NCI-H2227 (cell line): ENCODE data around the gene TSPAN9.

Experiments
- DNase-seq: peaks from one replicate; lab custom pipeline; 2025; ENCODE audit not compliant: unreplicated experiment; lab: John Stamatoyannopoulos, UW

The TSPAN9 gene

DNA sequence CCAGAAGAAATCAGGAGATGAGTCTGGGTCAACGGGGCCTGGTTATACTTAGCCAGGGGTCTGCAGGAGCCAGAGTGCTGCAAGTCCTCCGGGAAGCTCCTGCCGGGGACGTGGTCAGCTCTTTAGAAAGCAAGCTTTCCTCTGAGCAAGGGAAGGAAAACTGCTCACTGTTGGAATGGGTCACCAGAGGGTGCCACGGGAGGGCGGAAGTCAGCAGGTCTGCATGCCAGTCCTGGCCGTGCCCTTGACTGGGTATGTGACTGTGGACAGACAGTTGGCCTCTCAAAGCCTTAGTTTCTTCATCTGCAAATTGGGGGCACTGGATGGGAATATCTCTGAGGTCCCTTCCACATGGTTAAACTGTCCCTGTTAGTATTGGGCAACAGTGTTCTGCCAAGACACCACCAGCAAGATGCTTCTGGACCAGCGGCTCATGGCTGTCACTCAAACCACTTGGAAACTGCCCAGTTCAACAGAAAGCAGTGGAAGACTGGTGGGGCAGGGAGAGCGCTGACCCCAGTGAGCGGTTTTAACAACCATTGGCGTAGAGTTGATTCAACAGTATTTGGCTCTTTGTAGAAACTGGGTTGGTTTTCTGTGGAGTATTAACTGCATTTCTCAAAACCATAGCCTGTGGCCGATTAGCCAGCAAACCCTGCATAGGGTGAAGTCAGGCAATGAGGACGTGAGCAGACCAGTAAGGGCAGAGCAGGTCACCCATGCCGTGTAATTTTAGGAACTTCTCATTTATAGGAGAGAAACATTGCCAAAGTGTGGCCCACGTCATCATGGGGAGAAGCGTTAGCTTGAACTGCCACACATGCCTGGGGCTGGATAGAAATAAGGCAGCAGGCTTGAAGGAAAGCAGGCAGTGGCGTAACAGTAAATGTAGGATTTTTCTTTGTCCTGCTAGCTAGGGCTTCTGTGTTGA, 249.9 kb downstream of the TSPAN9 start:
- no peak for DNase-seq

DNA sequence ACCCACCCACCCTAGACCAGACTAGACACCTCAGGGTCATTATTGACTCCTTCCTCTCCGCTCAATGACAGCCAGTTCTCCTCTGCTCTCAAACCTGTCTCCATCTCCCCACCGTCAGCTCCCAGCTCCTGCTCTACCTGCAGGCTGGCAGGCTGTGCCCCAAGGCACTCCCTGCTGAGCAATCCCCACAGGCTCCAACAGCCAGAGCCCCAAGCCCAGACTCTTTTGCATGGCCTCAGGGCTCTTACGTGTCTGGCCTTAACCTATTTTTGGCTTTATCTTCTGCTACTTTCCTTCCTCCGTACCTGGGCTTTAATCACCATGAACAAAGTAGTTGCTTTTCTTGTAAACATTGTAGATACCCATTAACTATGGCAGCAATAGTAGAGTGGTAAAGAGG, 250.9 kb downstream of the TSPAN9 start:
- no peak for DNase-seq

DNA sequence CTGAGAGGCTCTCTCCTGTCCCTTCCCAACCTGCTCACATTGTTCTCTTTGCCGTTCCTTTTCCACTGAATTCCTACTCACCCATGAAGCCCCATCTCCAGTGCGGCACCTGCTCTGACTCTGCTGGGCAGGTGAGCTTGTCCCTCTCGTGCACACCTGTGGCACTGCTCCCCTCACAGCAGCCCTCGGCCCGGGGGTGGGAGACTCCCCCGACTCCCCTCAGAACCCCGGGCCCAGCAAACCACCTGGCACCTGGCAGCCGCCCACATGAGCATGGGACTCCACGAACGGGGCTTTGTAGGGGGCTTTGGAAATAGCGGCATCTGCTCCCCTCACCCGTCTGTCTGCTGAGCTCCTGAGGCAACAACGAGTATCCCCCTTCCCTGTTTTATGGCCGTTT, 251.4 kb downstream of the TSPAN9 start:
- DNase-seq = no peak

DNA sequence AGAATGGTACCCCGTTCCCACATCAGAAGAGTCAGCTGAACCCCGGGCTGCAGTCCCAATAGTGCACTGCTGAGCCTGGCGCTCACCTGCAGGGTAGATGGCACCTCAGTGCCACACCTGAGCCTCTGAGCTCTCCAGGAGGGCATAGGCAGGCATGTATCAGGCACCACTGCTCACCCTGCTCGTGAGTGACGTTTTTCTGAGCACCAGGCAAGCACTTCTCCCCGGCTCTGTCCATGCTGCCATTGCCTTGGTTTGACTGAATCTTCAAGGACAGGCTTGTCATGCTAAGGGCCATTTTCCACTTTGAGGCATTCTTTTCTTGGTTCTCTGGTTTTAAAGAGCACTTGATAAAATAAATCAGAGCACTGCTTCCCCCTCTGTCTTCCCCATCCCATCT, 252.2 kb downstream of the TSPAN9 start:
- DNase-seq = no peak

DNA sequence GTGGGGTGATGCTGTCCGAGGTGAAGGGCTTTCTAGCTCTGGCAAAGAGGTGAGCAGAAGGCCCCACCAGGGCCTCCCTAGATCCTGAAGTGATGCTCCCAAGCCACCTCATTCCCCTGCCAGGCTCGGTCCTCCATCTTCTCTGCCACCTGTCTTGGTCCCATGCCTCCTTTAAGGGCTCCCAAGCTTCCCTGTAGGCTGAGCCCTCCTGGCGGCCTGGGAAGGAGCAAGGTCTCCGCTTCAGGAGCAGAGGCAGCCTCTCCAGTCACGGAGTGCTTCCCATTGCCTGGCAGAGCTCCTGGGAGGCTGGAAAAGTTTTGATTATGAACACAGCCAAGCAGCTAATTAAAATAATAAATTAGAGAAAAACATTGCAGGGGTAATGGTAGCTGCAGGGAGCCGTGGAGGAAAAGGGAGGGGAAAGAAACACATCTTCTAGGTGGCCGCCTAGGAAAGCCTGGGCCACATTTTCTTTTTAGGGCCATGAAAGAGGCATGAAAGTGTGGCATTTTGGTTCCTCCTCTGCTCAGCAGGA, 253.9 kb downstream of the TSPAN9 start:
- DNase-seq = no peak

DNA sequence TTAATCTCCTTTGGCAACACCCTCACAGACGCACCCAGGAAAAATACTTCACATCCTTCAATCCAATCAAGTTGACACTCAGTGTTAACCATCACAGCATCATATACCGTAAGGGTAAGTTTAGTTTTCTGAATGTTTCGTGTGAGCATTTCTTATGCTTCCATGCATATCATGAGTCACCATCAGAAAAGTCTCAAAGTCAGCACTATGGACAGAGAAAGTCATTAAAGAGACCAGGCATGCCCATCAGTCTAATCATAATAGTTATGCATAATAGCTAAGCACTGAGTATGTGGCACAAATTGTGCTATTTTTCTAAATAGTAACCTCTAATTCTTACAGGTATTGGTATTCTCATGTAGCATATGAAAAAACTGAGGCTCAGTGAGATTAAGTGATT, 255.0 kb downstream of the TSPAN9 start:
- no peak for DNase-seq

DNA sequence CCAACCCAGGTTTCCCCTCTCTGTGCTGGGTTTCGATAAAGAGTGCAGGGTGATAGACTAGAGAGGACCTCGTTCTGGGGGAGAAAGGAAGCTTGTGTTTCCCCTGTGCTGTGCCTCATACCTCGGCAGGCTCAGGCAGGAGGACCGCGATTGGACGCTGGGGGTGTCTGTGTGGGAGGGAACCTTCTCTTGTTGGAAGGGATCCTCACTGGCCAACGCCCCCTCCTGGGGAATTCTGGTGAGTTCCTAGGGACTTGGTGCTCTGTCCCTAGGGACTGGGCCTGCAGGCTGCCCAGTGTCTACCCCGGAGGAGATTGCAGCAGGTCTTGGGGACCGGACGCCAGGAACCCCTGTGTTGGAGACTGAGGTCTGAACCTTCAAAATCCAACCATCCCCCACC, 256.4 kb downstream of the TSPAN9 start:
- no peak for DNase-seq

DNA sequence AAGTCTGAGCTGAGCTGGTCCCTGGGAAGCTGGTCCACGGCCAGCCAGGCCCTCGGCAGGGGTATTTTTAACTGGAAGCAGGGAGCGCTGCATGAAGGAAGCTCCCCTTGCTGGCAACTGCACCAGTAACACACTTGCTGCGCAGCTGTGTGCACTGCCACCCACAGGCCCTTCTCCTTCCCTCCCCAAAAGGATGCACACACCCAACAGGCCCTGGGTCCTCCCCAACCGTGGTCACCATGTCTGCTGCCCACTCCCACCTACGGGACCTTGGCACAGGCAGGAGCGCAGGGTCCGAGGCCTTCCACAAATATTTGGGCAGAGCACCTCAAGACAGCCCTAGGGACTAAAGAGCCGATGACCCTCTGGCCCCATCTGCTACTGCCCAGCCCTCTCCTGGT, 256.8 kb downstream of the TSPAN9 start:
- DNase-seq = no peak

DNA sequence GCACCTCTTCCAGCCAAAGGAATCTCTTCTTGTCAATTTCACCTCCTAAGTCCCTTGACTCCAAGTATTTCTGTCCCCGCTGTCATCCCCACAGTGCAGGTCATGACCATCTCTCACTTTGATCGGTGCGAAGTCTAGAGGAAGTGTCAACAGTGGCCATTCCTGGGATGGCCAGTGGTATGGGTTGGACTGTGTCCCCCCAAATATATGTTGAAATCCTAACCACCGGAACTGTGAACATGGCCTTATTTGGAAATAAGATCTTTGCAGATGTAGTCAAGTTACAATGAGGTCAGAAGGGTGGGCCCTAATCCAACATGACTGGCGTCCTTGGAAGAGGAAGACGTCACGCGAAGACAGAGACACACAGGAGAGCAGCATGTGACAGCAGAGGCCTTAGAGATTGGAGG, 257.9 kb downstream of the TSPAN9 start:
- DNase-seq = no peak
